ENCODE data around the gene NRCAM. TPM values are rescaled to one million over a fixed set of nuclear protein-coding genes. Genes with fewer than 3 reads are reported as not detected.

The NRCAM gene
- total RNA-seq, 1 experiment from 2014 or later = 40.3 TPM

DNA sequence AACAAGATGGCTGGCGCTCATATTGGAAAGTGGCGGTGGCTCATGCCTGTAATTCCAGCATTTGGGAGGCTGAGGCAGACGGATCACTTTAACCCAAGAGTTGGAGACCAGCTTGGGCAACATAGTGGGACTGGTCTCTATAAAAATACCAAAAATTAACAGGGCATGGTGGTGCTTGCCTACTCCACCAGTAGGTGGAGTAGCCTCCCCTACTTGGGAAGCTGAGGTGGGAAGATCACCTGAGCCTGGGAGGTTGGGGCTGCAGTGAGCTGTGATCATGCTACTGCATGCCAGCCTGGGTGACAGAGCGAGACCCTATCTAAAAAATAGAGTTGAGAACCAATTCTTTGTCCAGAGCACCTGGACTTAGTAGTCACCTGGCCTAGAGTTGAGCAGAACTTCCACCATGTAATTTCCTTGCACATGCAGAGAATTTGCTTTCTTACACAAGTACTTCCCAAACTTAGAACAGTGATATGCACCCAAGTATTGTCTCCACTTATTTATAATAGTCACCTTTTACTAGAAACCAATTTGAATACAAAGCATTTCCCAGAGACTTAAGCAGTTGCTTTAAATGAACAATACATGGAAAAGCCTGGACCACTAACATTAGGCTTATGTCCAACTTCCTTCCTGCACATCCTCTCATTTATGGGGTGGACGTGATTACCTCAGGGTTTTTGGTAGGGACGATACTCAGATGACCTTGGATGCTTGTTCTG, 342.0 kb downstream of the NRCAM start:
- intact Hi-C loops (cut with micrococcal nuclease; ENCODE audit: unreplicated experiment) = no loop called here
- DNase-seq = peak in 1 of 2 experiments; percentile 34
- H3K27me3 ChIP-seq (ENCODE audit: insufficient read depth, low read depth) = no peaks in the 10 kb centered on the region
- no peaks in the 10 kb centered on the region for H3K9me2 ChIP-seq (ENCODE audit: insufficient read depth)
- H4K20me1 ChIP-seq (ENCODE audit: insufficient read depth) = no peaks in the 10 kb centered on the region
- H3K4me1 ChIP-seq (replicated peaks; ENCODE audit: insufficient read depth) = no peaks in the 10 kb centered on the region
- no peaks in the 10 kb centered on the region for H3F3A ChIP-seq (ENCODE audit: insufficient read depth, low read depth)
- BruUV-seq (replicated peaks) = no TSS peak
- no peak overlapping the region for H2AFZ ChIP-seq
- no peak overlapping the region for H3K4me3 ChIP-seq
- no peak for TF ChIP-seq EZH2 (IDR thresholded peaks at IDR 0.05; ENCODE audit: low read depth)
- TF ChIP-seq, protein P1, sequence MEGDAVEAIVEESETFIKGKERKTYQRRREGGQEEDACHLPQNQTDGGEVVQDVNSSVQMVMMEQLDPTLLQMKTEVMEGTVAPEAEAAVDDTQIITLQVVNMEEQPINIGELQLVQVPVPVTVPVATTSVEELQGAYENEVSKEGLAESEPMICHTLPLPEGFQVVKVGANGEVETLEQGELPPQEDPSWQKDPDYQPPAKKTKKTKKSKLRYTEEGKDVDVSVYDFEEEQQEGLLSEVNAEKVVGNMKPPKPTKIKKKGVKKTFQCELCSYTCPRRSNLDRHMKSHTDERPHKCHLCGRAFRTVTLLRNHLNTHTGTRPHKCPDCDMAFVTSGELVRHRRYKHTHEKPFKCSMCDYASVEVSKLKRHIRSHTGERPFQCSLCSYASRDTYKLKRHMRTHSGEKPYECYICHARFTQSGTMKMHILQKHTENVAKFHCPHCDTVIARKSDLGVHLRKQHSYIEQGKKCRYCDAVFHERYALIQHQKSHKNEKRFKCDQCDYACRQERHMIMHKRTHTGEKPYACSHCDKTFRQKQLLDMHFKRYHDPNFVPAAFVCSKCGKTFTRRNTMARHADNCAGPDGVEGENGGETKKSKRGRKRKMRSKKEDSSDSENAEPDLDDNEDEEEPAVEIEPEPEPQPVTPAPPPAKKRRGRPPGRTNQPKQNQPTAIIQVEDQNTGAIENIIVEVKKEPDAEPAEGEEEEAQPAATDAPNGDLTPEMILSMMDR (conservative IDR thresholded peaks at IDR 0.05) = peak; percentile 70
- ChIA-PET CTCF (interaction anchor here (0.7 to 0.8 kb wide), 2 partner anchors 32 to 118 kb away, joined by 3 read pairs; no protein-coding TSS in a partner anchor), POLR2A (ENCODE audit: unreplicated experiment) (no interaction called here)
- no peak overlapping the region for H3K4me2 ChIP-seq
- no peaks in the 10 kb centered on the region for H3K36me3 ChIP-seq (ENCODE audit: low read depth)
- no peaks in the 10 kb centered on the region for H3K79me2 ChIP-seq (ENCODE audit: low read depth)
- no peaks in the 10 kb centered on the region for H3K9me3 ChIP-seq (ENCODE audit: insufficient read depth, low read depth)
- H3K27ac ChIP-seq = no peak overlapping the region

DNA sequence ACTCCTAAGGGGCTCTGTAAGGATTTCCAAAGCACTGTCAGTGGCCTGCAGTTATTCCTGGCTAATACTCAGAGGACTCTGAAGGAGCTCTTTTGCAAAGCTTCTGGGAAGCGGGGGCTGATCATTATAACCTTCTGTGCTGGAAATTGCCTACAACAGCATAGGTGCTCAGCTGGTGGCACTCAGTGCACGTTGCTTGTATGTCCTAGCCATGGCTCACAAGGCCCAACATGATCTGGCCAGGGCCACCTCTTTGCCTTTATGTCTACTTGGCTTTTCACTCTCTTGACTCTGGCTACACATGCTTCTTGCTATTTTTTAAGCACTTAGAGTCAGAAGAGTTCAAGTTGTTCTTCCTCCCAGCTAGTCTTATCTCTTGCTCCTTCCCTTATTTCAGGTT, 343.6 kb downstream of the NRCAM start:
- Histone ChIP-seq H3K36me3 (ENCODE audit: low read depth) (no peaks in the 10 kb centered on the region), H4K20me1 (ENCODE audit: insufficient read depth) (no peaks in the 10 kb centered on the region), H3F3A (ENCODE audit: insufficient read depth, low read depth) (no peaks in the 10 kb centered on the region), H3K9me3 (ENCODE audit: insufficient read depth, low read depth) (no peaks in the 10 kb centered on the region), H3K79me2 (ENCODE audit: low read depth) (no peaks in the 10 kb centered on the region), H3K4me3 (no peak overlapping the region), H3K9me2 (ENCODE audit: insufficient read depth) (no peaks in the 10 kb centered on the region), H2AFZ (no peak overlapping the region), H3K27me3 (ENCODE audit: insufficient read depth, low read depth) (no peaks in the 10 kb centered on the region), H3K4me1 (replicated peaks; ENCODE audit: insufficient read depth) (no peaks in the 10 kb centered on the region), H3K27ac (no peak overlapping the region), H3K4me2 (no peak overlapping the region)
- intact Hi-C loops (cut with micrococcal nuclease; ENCODE audit: unreplicated experiment) = no loop called here
- ChIA-PET CTCF (interaction anchor here (1.2 kb wide), 1 partner anchor 34 kb away, joined by 5 read pairs; no protein-coding TSS in a partner anchor), POLR2A (ENCODE audit: unreplicated experiment) (no interaction called here)
- no TSS peak for BruUV-seq (replicated peaks)
- TF ChIP-seq EZH2 (IDR thresholded peaks at IDR 0.05; ENCODE audit: low read depth) = no peak
- DNase-seq = no peak

DNA sequence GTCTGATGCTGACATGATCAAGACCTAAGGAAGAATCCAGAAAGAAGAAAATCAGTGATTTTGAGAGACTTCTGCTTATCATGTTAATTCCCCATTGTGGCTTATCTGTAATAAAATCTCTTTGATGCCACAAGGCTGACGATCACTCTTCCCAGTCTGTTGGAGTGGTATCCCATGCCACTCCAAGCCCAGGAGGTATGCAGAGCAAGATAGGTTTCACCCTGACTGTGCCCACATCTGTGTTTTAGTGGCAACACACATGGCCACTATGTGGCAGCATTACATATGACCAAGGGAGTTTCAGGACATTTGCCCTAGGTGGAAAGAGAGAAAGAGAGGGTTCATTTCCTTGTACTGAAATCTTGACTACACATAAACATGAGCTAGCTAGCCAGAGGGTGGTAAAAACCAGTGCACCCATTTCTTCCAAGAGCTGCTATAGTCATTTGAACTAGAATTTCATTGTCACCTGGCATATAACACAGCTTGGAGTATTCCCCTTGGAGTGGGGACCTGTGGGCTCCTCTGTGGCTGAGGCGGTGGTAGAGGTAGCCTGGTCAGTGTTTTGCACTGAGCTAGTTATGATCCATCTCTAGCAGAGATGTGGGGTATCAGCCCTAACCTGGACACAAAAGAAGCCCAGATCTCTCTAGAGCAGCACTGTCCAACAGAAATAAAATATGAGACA, 346.9 kb downstream of the NRCAM start:
- no peak for DNase-seq
- Histone ChIP-seq H3K9me3 (ENCODE audit: insufficient read depth, low read depth) (no peaks in the 10 kb centered on the region), H3K27me3 (ENCODE audit: insufficient read depth, low read depth) (no peaks in the 10 kb centered on the region), H3K4me3 (no peak overlapping the region), H3K4me1 (replicated peaks; ENCODE audit: insufficient read depth) (no peaks in the 10 kb centered on the region), H3K4me2 (no peak overlapping the region), H3F3A (ENCODE audit: insufficient read depth, low read depth) (no peaks in the 10 kb centered on the region), H3K79me2 (ENCODE audit: low read depth) (no peaks in the 10 kb centered on the region), H4K20me1 (ENCODE audit: insufficient read depth) (no peaks in the 10 kb centered on the region), H3K36me3 (ENCODE audit: low read depth) (no peaks in the 10 kb centered on the region), H3K27ac (no peak overlapping the region), H2AFZ (no peak overlapping the region), H3K9me2 (ENCODE audit: insufficient read depth) (no peaks in the 10 kb centered on the region)
- ChIA-PET CTCF (no interaction called here), POLR2A (ENCODE audit: unreplicated experiment) (no interaction called here)
- no TSS peak for BruUV-seq (replicated peaks)
- intact Hi-C loops (cut with micrococcal nuclease; ENCODE audit: unreplicated experiment) = loop anchor here (5.0 kb wide), 1 partner anchor 112 kb away; no protein-coding TSS in a partner anchor
- TF ChIP-seq, protein P1 (conservative IDR thresholded peaks at IDR 0.05) = no peak; the same call in 1 of the 2 replicates
- no peak for TF ChIP-seq EZH2 (IDR thresholded peaks at IDR 0.05; ENCODE audit: low read depth)

Data from PC-9 (cell line).